H54 (cell line): ENCODE data around the gene BDP1.
"Not testable (repeated sequence)": the region's sequence is repeated elsewhere in the genome, so short reads cannot be mapped to it uniquely, and the experiment has no call there.

Experiments
- DNase-seq: peaks from one replicate; pipeline ENCODE4 v3.0.0; 2011; ENCODE audit warnings: low spot score, mixed read lengths; ENCODE audit not compliant: insufficient read length
- FAIRE-seq: peaks from 3 replicates; lab custom pipeline; 2011; peaks lifted over from hg19 to GRCh38; lab: Jason Lieb, UNC
- POLR2A ChIP-seq: IDR thresholded peaks from 2 replicates; pipeline ENCODE4 v1.6.1; 2011; ENCODE audit warnings: low read depth, mild to moderate bottlenecking, low read length

Gene BDP1

GRCh38 chr5:71522151-71522550, 66.7 kb downstream of the BDP1 start:
- FAIRE-seq: no peak
- TF ChIP-seq POLR2A: no peak
- DNase-seq: no peak

- DNase-seq, FAIRE-seq: not testable (repeated sequence)
Observed at GRCh38 chr5:71525611-71526010, 70.2 kb downstream of the BDP1 start.

DNA sequence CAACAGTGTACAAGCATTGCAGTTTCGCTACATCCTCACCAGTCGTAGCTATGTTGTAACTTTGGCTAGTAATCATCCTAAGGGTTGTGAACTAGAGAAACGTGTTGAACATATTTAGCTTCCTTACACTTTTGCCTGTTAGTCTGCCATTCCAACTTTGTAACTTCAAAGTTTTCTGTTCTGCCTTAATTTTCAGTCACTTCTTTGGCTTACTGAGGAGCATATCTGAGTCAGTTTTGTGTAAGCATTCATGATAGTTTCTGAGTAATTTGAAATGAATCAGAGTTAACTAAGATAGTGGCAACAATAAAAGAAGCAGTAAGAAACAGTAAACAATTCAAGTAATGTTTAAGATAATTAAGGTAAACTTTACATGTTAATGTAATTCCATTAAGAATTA, 72.8 kb downstream of the BDP1 start:
- DNase-seq: no peak
- no peak for TF ChIP-seq POLR2A
- FAIRE-seq: peak; percentile 60

DNA sequence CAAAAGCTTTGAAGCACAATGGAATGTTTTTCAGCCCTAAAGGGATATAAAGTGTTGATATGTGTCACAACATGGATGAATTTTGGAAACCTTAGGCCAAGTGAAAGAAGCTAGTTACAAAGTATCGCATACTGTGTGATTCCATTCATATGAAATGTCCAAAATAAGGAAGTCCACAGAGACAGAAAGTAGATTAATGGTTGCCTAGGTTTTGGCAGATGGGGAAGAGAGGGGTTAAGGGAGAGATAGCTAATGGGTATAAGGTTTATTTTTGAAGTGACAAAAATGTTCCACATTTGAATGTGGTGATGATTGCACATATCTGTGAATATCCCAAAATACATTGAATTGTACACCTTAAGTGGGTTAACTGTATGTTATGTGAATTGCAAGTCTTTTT, 74.2 kb downstream of the BDP1 start:
- DNase-seq (no peak), FAIRE-seq (peak; percentile 48)
- no peak for TF ChIP-seq POLR2A

GRCh38 chr5:71533142-71533541, 77.7 kb downstream of the BDP1 start:
- FAIRE-seq: peak; percentile 23
- DNase-seq: no peak
- no peak for TF ChIP-seq POLR2A

DNA sequence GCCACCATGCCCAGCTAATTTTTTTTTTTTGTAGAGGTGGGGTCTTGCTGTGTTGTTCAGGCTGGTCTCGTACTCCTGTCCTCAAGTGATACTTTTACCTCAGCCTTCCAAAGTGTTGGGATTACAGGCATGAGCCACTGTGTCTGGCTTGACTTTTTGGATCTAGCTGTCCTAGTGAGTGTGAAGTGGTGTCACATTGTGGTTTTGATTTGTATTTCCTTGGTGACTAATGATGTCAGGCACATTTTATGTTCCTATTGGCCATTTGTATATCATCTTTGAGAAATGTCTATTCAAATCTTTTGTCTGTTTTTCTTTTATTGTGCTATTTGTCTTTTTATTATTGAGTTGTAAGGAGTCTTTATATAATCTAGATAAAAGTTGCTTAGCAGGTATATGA, 78.2 kb downstream of the BDP1 start:
- peak; percentile 96 for FAIRE-seq
- no peak for DNase-seq

GRCh38 chr5:71537687-71538086, 82.2 kb downstream of the BDP1 start:
- FAIRE-seq (peak; percentile 97), DNase-seq (peak; percentile 21)
- TF ChIP-seq POLR2A: no peak

More for the DNA sequence above, 78.2 kb downstream of the BDP1 start:
- no peak for TF ChIP-seq POLR2A

GRCh38 chr5:71550885-71551284, 95.4 kb downstream of the BDP1 start:
- DNase-seq, FAIRE-seq: not testable (repeated sequence)

- FAIRE-seq, DNase-seq: not testable (repeated sequence)
Observed at GRCh38 chr5:71551582-71551981, 96.1 kb downstream of the BDP1 start.

GRCh38 chr5:71552026-71552749, 96.7 kb downstream of the BDP1 start:
- DNase-seq, FAIRE-seq: not testable (repeated sequence)

DNA sequence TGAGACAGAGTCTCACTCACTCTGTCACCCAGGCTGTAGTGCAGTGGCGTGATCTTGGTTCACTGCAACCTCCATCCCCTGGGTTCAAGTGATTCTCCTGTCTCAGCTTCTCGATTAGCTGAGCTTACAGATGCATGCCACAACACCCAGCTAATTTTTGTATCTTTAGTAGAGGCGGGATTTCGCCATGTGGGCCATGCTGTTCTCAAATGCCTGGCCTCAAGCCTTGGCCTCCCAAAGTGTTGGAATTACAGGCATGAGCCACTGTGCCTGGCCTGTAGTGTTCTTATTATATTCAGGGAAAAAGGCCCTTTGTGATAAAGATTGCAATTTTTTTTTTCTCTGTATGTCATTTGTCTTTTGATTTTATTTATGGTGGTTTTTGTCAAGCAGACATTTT, 107.7 kb downstream of the BDP1 start:
- no peak for TF ChIP-seq POLR2A
- DNase-seq: no peak
- no peak for FAIRE-seq

- no peak for TF ChIP-seq POLR2A
- FAIRE-seq: no peak
- DNase-seq: no peak
Observed at GRCh38 chr5:71564895-71565294, 109.4 kb downstream of the BDP1 start.

DNA sequence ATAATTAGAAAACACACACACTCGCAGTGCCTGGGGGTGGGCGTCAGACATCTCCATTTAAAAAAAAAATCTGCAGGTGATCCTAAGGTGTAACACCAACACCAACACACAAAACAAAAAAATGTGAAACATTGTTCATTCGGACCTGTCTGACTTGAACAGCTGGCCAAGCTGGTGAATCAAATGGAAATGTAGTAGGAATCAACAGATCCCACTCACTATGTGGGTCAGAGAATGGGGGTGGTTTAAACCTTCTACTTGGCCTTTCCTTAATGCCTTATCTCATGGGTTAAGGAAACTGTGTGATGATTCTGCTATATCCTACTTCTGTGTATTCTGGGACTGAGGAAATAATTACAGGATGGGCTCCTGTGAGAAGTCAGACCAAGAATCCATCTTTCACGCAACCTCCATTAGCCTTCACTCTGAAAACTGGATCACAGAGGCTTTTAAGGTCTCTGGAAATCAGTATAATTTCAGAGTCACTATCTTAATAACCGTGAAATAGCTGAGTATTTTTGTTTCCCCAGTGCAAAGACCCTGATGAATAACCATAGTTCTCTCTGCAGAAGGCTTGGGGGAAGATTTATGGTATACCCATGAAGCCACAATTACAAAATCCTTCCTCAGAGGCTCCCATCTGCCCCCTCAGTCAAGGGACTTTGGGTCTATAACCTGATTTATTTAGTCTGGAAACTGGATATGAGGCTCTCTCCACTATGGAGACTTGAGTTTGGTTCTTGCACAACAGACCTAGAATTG, 114.5 kb downstream of the BDP1 start:
- no peak for DNase-seq
- FAIRE-seq: no peak
- TF ChIP-seq POLR2A: no peak

DNA sequence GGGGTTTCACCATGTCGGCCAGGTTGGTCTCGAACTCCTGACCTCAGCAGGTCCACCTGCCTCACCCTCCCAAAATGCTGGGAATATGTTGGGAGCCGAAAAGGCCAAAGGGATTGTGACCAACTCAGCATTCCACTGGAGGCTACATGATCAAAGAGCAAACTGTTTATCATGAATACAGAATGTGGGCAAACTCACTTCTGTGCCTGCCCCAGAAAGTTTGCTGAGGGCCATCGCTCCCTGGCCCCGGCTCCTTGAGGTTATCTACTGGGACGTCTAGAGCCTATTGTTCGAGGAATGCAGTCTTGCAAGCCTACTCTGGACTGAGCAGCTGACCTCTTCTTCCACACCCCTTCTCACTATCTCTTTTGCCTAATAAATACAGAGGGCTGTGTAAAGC, 116.4 kb downstream of the BDP1 start:
- not testable (repeated sequence) for FAIRE-seq, DNase-seq

GRCh38 chr5:71573591-71573990, 118.1 kb downstream of the BDP1 start:
- FAIRE-seq: no peak
- DNase-seq: no peak
- TF ChIP-seq POLR2A: no peak

DNA sequence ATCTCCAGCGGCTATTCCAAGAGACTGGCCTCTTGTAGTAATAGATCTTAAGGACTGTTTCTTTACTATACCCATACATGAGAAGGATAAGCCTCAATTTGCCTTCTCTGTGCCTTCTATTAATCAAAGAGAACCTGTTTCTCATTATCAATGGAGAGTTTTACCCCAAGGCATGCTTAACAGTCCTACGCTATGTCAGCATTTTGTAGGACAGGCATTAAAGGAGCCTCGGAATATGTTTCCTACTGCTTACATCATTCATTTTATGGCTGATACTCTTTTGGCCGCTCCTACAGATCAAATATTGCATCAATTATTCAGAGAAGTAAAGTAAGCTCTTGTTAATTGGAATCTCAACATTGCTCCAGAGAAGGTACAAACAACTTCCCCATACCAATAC, 120.1 kb downstream of the BDP1 start:
- not testable (repeated sequence) for FAIRE-seq, DNase-seq
